ENCODE results near the gene ZDHHC19. TPM values are rescaled to one million over a fixed set of nuclear protein-coding genes. Genes with fewer than 3 reads are reported as not detected.

The ZDHHC19 gene
- total and polyA plus RNA-seq, 2 experiments from 2014 or later, result 1.3 to 15.7 TPM

DNA sequence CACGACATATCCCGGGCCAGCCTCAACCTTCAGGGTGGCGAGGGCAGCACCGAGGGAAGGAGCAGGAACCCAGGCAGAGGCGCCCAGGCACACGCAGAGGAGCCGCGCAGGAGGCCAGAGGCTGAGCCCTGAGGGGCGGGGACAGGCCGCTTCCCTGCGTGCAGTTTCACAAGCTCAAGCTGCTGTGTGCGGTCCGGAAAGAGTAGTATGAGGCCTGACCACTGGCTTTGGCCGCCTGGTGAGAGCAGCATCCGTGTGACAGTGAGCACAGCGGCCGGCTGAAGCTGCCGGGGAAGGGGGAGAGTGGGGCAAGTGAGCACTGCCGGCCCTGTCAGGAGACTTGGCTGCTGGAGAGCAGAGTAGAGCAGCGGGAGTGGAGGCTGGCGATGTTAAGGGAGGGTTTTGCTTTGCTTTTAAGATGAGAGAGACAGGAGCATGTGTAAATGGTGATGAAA is 8.7 kb downstream of the ZDHHC19 start:
- Histone ChIP-seq H3F3A (replicated peaks; ENCODE audit: low read depth) (no peaks in the 10 kb centered on the region), H3K27me3 (ENCODE audit: insufficient read depth) (peaks cover 8% of the 10 kb centered on the region; the same call in 1 of the 2 replicates), H3K79me2 (replicated peaks; ENCODE audit: insufficient read depth) (no peaks in the 10 kb centered on the region), H3K27ac (ENCODE audit: low read depth) (0 out of 2 replicates have a peak overlapping the region, but pooled peaks have one; percentile 55), H2AFZ (no peak overlapping the region), H3K4me3 (no peak overlapping the region), H3K9me2 (ENCODE audit: insufficient read depth) (no peaks in the 10 kb centered on the region), H3K36me3 (ENCODE audit: insufficient read depth) (no peaks in the 10 kb centered on the region), H4K20me1 (replicated peaks; ENCODE audit: insufficient read depth) (no peaks in the 10 kb centered on the region), H3K4me2 (no peak overlapping the region), H3K4me1 (ENCODE audit: insufficient read depth) (no peaks in the 10 kb centered on the region; the same call in 1 of the 2 replicates)
- Mint-ChIP-seq H3K4me1 (0 out of 3 replicates have a peak, but pooled peaks cover 2% of the 10 kb centered on the region), H3K9me3 (peaks cover 4% of the 10 kb centered on the region; the same call in 2 of the 3 replicates), H3K27ac (no peak overlapping the region), H3K4me3 (no peak overlapping the region), H3K27me3 (ENCODE audit: insufficient read depth, low read depth, poor library complexity) (peaks cover 14% of the 10 kb centered on the region), H3K36me3 (ENCODE audit: low read depth) (peaks cover 3% of the 10 kb centered on the region; the same call in 1 of the 3 replicates)
- no peak for TF ChIP-seq CREB1 (CRISPR knock-in tag; IDR thresholded peaks at IDR 0.05; ENCODE audit: low read depth)
- no peak for TF ChIP-seq EZH2 (IDR thresholded peaks at IDR 0.05; ENCODE audit: low read depth, unreplicated experiment)
- TF ChIP-seq, protein P1, sequence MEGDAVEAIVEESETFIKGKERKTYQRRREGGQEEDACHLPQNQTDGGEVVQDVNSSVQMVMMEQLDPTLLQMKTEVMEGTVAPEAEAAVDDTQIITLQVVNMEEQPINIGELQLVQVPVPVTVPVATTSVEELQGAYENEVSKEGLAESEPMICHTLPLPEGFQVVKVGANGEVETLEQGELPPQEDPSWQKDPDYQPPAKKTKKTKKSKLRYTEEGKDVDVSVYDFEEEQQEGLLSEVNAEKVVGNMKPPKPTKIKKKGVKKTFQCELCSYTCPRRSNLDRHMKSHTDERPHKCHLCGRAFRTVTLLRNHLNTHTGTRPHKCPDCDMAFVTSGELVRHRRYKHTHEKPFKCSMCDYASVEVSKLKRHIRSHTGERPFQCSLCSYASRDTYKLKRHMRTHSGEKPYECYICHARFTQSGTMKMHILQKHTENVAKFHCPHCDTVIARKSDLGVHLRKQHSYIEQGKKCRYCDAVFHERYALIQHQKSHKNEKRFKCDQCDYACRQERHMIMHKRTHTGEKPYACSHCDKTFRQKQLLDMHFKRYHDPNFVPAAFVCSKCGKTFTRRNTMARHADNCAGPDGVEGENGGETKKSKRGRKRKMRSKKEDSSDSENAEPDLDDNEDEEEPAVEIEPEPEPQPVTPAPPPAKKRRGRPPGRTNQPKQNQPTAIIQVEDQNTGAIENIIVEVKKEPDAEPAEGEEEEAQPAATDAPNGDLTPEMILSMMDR (conservative IDR thresholded peaks at IDR 0.05; ENCODE audit: low read depth in 2 of 2), result no peak
- no peak for TF ChIP-seq STAT1 (IDR thresholded peaks at IDR 0.05; ENCODE audit: unreplicated experiment)
- no peak for TF ChIP-seq POLR2AphosphoS5 (IDR thresholded peaks at IDR 0.05; ENCODE audit: low read depth)
- no peak for TF ChIP-seq ZNF331 (CRISPR knock-in tag; IDR thresholded peaks at IDR 0.05; ENCODE audit: low read depth)
- TF ChIP-seq EZH2phosphoT487 (IDR thresholded peaks at IDR 0.05; ENCODE audit: unreplicated experiment), result no peak
- TF ChIP-seq ZNF114 (CRISPR knock-in tag; IDR thresholded peaks at IDR 0.05), result no peak
- TF ChIP-seq, protein P2, sequence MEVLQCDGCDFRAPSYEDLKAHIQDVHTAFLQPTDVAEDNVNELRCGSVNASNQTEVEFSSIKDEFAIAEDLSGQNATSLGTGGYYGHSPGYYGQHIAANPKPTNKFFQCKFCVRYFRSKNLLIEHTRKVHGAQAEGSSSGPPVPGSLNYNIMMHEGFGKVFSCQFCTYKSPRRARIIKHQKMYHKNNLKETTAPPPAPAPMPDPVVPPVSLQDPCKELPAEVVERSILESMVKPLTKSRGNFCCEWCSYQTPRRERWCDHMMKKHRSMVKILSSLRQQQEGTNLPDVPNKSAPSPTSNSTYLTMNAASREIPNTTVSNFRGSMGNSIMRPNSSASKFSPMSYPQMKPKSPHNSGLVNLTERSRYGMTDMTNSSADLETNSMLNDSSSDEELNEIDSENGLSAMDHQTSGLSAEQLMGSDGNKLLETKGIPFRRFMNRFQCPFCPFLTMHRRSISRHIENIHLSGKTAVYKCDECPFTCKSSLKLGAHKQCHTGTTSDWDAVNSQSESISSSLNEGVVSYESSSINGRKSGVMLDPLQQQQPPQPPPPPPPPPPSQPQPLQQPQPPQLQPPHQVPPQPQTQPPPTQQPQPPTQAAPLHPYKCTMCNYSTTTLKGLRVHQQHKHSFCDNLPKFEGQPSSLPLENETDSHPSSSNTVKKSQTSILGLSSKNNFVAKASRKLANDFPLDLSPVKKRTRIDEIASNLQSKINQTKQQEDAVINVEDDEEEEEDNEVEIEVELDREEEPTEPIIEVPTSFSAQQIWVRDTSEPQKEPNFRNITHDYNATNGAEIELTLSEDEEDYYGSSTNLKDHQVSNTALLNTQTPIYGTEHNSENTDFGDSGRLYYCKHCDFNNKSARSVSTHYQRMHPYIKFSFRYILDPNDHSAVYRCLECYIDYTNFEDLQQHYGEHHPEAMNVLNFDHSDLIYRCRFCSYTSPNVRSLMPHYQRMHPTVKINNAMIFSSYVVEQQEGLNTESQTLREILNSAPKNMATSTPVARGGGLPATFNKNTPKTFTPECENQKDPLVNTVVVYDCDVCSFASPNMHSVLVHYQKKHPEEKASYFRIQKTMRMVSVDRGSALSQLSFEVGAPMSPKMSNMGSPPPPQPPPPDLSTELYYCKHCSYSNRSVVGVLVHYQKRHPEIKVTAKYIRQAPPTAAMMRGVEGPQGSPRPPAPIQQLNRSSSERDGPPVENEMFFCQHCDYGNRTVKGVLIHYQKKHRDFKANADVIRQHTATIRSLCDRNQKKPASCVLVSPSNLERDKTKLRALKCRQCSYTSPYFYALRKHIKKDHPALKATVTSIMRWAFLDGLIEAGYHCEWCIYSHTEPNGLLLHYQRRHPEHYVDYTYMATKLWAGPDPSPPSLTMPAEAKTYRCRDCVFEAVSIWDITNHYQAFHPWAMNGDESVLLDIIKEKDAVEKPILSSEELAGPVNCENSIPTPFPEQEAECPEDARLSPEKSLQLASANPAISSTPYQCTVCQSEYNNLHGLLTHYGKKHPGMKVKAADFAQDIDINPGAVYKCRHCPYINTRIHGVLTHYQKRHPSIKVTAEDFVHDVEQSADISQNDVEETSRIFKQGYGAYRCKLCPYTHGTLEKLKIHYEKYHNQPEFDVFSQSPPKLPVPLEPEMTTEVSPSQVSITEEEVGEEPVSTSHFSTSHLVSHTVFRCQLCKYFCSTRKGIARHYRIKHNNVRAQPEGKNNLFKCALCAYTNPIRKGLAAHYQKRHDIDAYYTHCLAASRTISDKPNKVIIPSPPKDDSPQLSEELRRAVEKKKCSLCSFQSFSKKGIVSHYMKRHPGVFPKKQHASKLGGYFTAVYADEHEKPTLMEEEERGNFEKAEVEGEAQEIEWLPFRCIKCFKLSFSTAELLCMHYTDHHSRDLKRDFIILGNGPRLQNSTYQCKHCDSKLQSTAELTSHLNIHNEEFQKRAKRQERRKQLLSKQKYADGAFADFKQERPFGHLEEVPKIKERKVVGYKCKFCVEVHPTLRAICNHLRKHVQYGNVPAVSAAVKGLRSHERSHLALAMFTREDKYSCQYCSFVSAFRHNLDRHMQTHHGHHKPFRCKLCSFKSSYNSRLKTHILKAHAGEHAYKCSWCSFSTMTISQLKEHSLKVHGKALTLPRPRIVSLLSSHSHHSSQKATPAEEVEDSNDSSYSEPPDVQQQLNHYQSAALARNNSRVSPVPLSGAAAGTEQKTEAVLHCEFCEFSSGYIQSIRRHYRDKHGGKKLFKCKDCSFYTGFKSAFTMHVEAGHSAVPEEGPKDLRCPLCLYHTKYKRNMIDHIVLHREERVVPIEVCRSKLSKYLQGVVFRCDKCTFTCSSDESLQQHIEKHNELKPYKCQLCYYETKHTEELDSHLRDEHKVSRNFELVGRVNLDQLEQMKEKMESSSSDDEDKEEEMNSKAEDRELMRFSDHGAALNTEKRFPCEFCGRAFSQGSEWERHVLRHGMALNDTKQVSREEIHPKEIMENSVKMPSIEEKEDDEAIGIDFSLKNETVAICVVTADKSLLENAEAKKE (CRISPR knock-in tag; IDR thresholded peaks at IDR 0.05), result no peak
- TF ChIP-seq, protein P3, sequence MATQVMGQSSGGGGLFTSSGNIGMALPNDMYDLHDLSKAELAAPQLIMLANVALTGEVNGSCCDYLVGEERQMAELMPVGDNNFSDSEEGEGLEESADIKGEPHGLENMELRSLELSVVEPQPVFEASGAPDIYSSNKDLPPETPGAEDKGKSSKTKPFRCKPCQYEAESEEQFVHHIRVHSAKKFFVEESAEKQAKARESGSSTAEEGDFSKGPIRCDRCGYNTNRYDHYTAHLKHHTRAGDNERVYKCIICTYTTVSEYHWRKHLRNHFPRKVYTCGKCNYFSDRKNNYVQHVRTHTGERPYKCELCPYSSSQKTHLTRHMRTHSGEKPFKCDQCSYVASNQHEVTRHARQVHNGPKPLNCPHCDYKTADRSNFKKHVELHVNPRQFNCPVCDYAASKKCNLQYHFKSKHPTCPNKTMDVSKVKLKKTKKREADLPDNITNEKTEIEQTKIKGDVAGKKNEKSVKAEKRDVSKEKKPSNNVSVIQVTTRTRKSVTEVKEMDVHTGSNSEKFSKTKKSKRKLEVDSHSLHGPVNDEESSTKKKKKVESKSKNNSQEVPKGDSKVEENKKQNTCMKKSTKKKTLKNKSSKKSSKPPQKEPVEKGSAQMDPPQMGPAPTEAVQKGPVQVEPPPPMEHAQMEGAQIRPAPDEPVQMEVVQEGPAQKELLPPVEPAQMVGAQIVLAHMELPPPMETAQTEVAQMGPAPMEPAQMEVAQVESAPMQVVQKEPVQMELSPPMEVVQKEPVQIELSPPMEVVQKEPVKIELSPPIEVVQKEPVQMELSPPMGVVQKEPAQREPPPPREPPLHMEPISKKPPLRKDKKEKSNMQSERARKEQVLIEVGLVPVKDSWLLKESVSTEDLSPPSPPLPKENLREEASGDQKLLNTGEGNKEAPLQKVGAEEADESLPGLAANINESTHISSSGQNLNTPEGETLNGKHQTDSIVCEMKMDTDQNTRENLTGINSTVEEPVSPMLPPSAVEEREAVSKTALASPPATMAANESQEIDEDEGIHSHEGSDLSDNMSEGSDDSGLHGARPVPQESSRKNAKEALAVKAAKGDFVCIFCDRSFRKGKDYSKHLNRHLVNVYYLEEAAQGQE (IDR thresholded peaks at IDR 0.05; ENCODE audit: unreplicated experiment), result no peak
- DNase-seq (ENCODE audit: low spot score), result peak; percentile 41
- ATAC-seq, result peak; percentile 34
